GM12878 (cell line): ENCODE data around the gene LDLRAD3.

Source experiments
- FOS ChIP-seq: IDR thresholded peaks from 3 replicates; pipeline ENCODE4 v1.6.1; 2011; ENCODE audit warnings: borderline replicate concordance; ENCODE audit not compliant: insufficient read length; ENCODE audit errors: extremely low read depth
- IKZF1 ChIP-seq: fragments of 450-650 bp; conservative IDR thresholded peaks from 2 replicates; pipeline ENCODE4 v1.6.1; 2017; ENCODE audit warnings: antibody characterized with exemption, mild to moderate bottlenecking
- NFIC ChIP-seq: IDR thresholded peaks from 2 replicates; pipeline ENCODE4 v1.6.1; 2012; ENCODE audit warnings: low read depth, mild to moderate bottlenecking, inconsistent platforms, low read length, moderate library complexity
- NR2C1 ChIP-seq: fragments of 450-650 bp; IDR thresholded peaks from 2 replicates; pipeline ENCODE4 v1.6.1; 2017; ENCODE audit warnings: antibody characterized with exemption, mild to moderate bottlenecking, moderate library complexity
- NR2C2 ChIP-seq: IDR thresholded peaks from 2 replicates; pipeline ENCODE4 v1.6.1; 2011; ENCODE audit warnings: borderline replicate concordance, low read depth; ENCODE audit not compliant: control insufficient read depth, insufficient read length
- NR2F1 ChIP-seq: fragments of 450-650 bp; conservative IDR thresholded peaks from 2 replicates; pipeline ENCODE4 v1.6.1; 2017; ENCODE audit warnings: mild to moderate bottlenecking
- POLR2AphosphoS5 ChIP-seq: IDR thresholded peaks from 2 replicates; pipeline ENCODE4 v1.6.1; 2011; ENCODE audit warnings: mild to moderate bottlenecking, low read length, inconsistent platforms
- SIN3A ChIP-seq: IDR thresholded peaks from 2 replicates; pipeline ENCODE4 v1.6.1; 2012; ENCODE audit warnings: low read depth, low read length, improper control_type of control experiment
- SREBF2 ChIP-seq: IDR thresholded peaks from 2 replicates; pipeline ENCODE4 v1.6.1; 2012; ENCODE audit warnings: mild to moderate bottlenecking, low read length
- SUZ12 ChIP-seq: fragments of 200-600 bp; sonication (generic); IDR thresholded peaks from one replicate; pipeline ENCODE4 v1.6.1; 2018; ENCODE audit warnings: antibody characterized with exemption, mild to moderate bottlenecking; ENCODE audit not compliant: unreplicated experiment
- TARDBP ChIP-seq: IDR thresholded peaks from 2 replicates; pipeline ENCODE4 v1.6.1; 2016; ENCODE audit warnings: borderline replicate concordance
- TBL1XR1 ChIP-seq: IDR thresholded peaks from 2 replicates; pipeline ENCODE4 v1.6.1; 2012; ENCODE audit warnings: low read depth, low read length, improper control_type of control experiment
- ZSCAN29 ChIP-seq: fragments of 450-650 bp; IDR thresholded peaks from 2 replicates; pipeline ENCODE4 v1.6.1; 2017; ENCODE audit warnings: mild to moderate bottlenecking, moderate library complexity
- TF ChIP-seq, protein P1 (sequence below), 3 experiments: IDR thresholded peaks in 2 of 3; conservative IDR thresholded peaks in 1 of 3; 2 replicates each; pipeline ENCODE4 v1.5.1; 2011; ENCODE audit warnings: low read depth in 3 of 3, low read length in 3 of 3, mild to moderate bottlenecking in 3 of 3, control low read depth in 2 of 3, moderate library complexity in 2 of 3, inconsistent platforms in 1 of 3, mixed read lengths in 1 of 3; ENCODE audit not compliant: control insufficient read depth in 2 of 3, insufficient read depth in 1 of 3; ENCODE audit errors: extremely low read depth in 1 of 3

DNA sequence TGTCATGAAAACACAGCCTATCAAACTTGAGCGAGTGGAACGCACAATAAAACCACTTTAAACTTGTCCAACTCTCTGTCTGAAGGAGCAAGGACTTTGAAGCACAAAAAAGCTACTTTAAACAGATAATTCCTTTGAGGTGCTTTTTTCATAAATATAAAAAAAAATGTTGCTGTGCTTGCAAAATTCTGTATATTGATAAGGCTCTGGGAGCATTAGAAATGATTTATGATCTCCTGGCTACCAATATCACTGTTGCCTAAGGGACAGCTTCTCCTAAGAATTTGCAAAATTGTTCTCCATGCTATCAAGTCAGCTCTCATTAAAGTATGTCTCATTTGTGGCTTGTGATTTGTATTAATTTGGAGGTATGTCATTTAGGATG, 37.6 kb upstream of the LDLRAD3 start:
- TF ChIP-seq IKZF1 (no peak), FOS (no peak), NFIC (no peak), NR2F1 (no peak), ZSCAN29 (no peak), NR2C1 (no peak), TARDBP (no peak), NR2C2 (no peak), SIN3A (no peak), SREBF2 (no peak), TBL1XR1 (no peak), SUZ12 (no peak), POLR2AphosphoS5 (no peak)
- TF ChIP-seq, protein P1, sequence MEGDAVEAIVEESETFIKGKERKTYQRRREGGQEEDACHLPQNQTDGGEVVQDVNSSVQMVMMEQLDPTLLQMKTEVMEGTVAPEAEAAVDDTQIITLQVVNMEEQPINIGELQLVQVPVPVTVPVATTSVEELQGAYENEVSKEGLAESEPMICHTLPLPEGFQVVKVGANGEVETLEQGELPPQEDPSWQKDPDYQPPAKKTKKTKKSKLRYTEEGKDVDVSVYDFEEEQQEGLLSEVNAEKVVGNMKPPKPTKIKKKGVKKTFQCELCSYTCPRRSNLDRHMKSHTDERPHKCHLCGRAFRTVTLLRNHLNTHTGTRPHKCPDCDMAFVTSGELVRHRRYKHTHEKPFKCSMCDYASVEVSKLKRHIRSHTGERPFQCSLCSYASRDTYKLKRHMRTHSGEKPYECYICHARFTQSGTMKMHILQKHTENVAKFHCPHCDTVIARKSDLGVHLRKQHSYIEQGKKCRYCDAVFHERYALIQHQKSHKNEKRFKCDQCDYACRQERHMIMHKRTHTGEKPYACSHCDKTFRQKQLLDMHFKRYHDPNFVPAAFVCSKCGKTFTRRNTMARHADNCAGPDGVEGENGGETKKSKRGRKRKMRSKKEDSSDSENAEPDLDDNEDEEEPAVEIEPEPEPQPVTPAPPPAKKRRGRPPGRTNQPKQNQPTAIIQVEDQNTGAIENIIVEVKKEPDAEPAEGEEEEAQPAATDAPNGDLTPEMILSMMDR (IDR thresholded peaks at IDR 0.05 in 2 of 3, conservative IDR thresholded peaks at IDR 0.05 in 1 of 3; ENCODE audit: control insufficient read depth in 2 of 3, extremely low read depth in 1 of 3, insufficient read depth in 1 of 3, low read depth in 3 of 3, low read length in 3 of 3): no peak
